B cell (primary cell): ENCODE data around the gene ANKRD33. TPM values are rescaled to one million over a fixed set of nuclear protein-coding genes. Genes with fewer than 3 reads are reported as not detected.

ENCODE experiments used
- ATAC-seq: fragments of 200-7000 bp; cut with Tn5 transposase; one replicate; pipeline ENCODE4 v1.10.0; 2021; ENCODE audit warnings: low read depth, mild to moderate bottlenecking, moderate number of reproducible peaks, moderate library complexity
- CTCF ChIA-PET: fragments of 350-600 bp; sonication (Branson Sonifier 250); formaldehyde crosslinking; loops from one replicate; lab custom pipeline; 2021; ENCODE audit warnings: antibody characterized with exemption, inconsistent platforms; lab: Charles Lee
- POLR2A ChIA-PET: fragments of 350-600 bp; sonication (Branson Sonifier 250); formaldehyde crosslinking; loops from one replicate; lab custom pipeline; 2021; ENCODE audit warnings: antibody characterized with exemption; lab: Charles Lee
- DNase-seq: peaks from one replicate; pipeline ENCODE4 v3.0.0; 2013
- H2AFZ ChIP-seq: 2 replicates; pipeline ENCODE4 v1.6.1; 2012; ENCODE audit warnings: mild to moderate bottlenecking, low read depth, low read length; ENCODE audit not compliant: insufficient read depth, poor library complexity, severe bottlenecking
- H3K27ac ChIP-seq, 2 donors: 1 replicate in 1 of 2; 2 replicates in 1 of 2; pipeline ENCODE4 v1.5.1; 2012 to 2013; ENCODE audit warnings: low read length in 2 of 2, mild to moderate bottlenecking in 2 of 2, moderate library complexity in 1 of 2
- H3K27me3 ChIP-seq, 4 experiments: fragments of 200-600 bp in 1 of 4; sonication (generic) in 1 of 4; replicated peaks in 1 of 4; 1 replicate in 2 of 4; 2 replicates in 2 of 4; pipeline versions ENCODE4 v1.6.1 to v1.7.0; 2013 to 2016; ENCODE audit warnings: low read length in 3 of 4, mild to moderate bottlenecking in 2 of 4, mixed read lengths in 1 of 4, moderate library complexity in 1 of 4; ENCODE audit not compliant: insufficient read depth in 4 of 4, control insufficient read depth in 3 of 4; ENCODE audit errors: control extremely low read depth in 1 of 4
- H3K36me3 ChIP-seq, 2 experiments: replicated peaks in 1 of 2; 1 replicate in 1 of 2; 2 replicates in 1 of 2; pipeline versions ENCODE4 v1.6.1 to v1.7.1; 2013; ENCODE audit warnings: low read length in 1 of 2; ENCODE audit not compliant: insufficient read depth in 2 of 2, control insufficient read depth in 1 of 2; ENCODE audit errors: control extremely low read depth in 1 of 2, extremely low read depth in 1 of 2
- H3K4me1 ChIP-seq, 2 donors: fragments of 200-600 bp in 1 of 2; sonication (generic) in 1 of 2; 1 replicate in 1 of 2; 2 replicates in 1 of 2; pipeline versions ENCODE4 v1.5.1 to v1.6.1; 2013 to 2017; ENCODE audit warnings: low read length in 2 of 2; ENCODE audit not compliant: control insufficient read depth in 2 of 2, insufficient read depth in 2 of 2
- H3K4me2 ChIP-seq: replicated peaks from 2 replicates; pipeline ENCODE3; 2012; ENCODE audit warnings: mild to moderate bottlenecking, low read depth, low read length; ENCODE audit not compliant: poor library complexity, severe bottlenecking
- H3K4me3 ChIP-seq, 5 experiments: fragments of 200-600 bp in 1 of 5; sonication (generic) in 1 of 5; 1 replicate in 3 of 5; 2 replicates in 2 of 5; pipeline versions ENCODE4 v1.5.1 to v1.7.0; 2011 to 2016; ENCODE audit warnings: low read length in 4 of 5, mild to moderate bottlenecking in 4 of 5, low read depth in 2 of 5, control low read depth in 1 of 5, moderate library complexity in 1 of 5; ENCODE audit not compliant: insufficient read depth in 1 of 5; ENCODE audit errors: control extremely low read depth in 1 of 5, extremely low read depth in 1 of 5
- H3K79me2 ChIP-seq: fragments of 200-600 bp; sonication (generic); one replicate; pipeline ENCODE4 v1.6.0; 2016; ENCODE audit warnings: low read length; ENCODE audit not compliant: control insufficient read depth, insufficient read depth
- H3K9ac ChIP-seq: fragments of 200-600 bp; sonication (generic); 2 replicates; pipeline ENCODE4 v1.6.1; 2017; ENCODE audit warnings: mild to moderate bottlenecking, low read length, moderate library complexity
- H3K9me3 ChIP-seq, 3 donors: one replicate each; pipeline versions ENCODE4 v1.6.1 to v1.7.1; 2013; ENCODE audit warnings: low read length in 2 of 3; ENCODE audit not compliant: control insufficient read depth in 2 of 3, insufficient read depth in 1 of 3; ENCODE audit errors: control extremely low read depth in 1 of 3
- H4K20me1 ChIP-seq: 2 replicates; pipeline ENCODE4 v1.6.0; 2012; ENCODE audit warnings: mild to moderate bottlenecking, low read length; ENCODE audit not compliant: insufficient read depth, control insufficient read depth, poor library complexity, severe bottlenecking
- H3K27ac Mint-ChIP-seq: one replicate; pipeline ENCODE4 v1.8.0; 2021; ENCODE audit warnings: mixed read lengths
- H3K27me3 Mint-ChIP-seq: one replicate; pipeline ENCODE4 v1.8.0; 2021; ENCODE audit warnings: mixed read lengths
- H3K4me1 Mint-ChIP-seq: one replicate; pipeline ENCODE4 v1.8.0; 2021; ENCODE audit warnings: mixed read lengths
- H3K4me3 Mint-ChIP-seq: one replicate; pipeline ENCODE4 v1.8.0; 2021; ENCODE audit warnings: mixed read lengths
- H3K9me3 Mint-ChIP-seq: one replicate; pipeline ENCODE4 v1.8.0; 2022; ENCODE audit warnings: mixed read lengths; ENCODE audit not compliant: insufficient read depth
- EZH2 ChIP-seq: IDR thresholded peaks from 2 replicates; pipeline ENCODE4 v1.6.1; 2012; ENCODE audit warnings: borderline replicate concordance, low read depth, mild to moderate bottlenecking, moderate library complexity, low read length; ENCODE audit not compliant: insufficient read depth, poor library complexity, severe bottlenecking
- WGBS: methylation state at CpG from one replicate; pipeline ENCODE4 v1.1.5; 2013; ENCODE audit warnings: missing lambda C conversion rate; ENCODE audit not compliant: insufficient coverage; 5-methylcytosine and 5-hydroxymethylcytosine counted together
- intact Hi-C: fragments of 100-400 bp; cut with micrococcal nuclease; formaldehyde crosslinking; loops from one replicate; pipeline ENCODE4 v1.10.0; 2022
- polyA plus RNA-seq: library from polyadenylated mRNA; depleted of rRNA; stranded (reverse); fragments of >200 nt; gene quantifications from 2 replicates; pipeline ENCODE4 v1.2.3, GENCODE V29; 2012
- total RNA-seq, 2 donors: library from RNA; stranded (reverse); fragments of 120-200 nt in 1 of 2; gene quantifications; 1 replicate in 1 of 2; 2 replicates in 1 of 2; pipeline versions ENCODE4 v1.2.3 to v1.2.4, GENCODE V29; 2013 to 2022
- TF ChIP-seq, protein P1 (sequence below): fragments of 200-600 bp; IDR thresholded peaks from one replicate; pipeline ENCODE4 v1.8.0; 2022; ENCODE audit warnings: antibody characterized with exemption, mild to moderate bottlenecking

The ANKRD33 gene
- total and polyA plus RNA-seq, 2 donors (not counting 1 experiment from before 2014, with no cell fraction given) = not detected

DNA sequence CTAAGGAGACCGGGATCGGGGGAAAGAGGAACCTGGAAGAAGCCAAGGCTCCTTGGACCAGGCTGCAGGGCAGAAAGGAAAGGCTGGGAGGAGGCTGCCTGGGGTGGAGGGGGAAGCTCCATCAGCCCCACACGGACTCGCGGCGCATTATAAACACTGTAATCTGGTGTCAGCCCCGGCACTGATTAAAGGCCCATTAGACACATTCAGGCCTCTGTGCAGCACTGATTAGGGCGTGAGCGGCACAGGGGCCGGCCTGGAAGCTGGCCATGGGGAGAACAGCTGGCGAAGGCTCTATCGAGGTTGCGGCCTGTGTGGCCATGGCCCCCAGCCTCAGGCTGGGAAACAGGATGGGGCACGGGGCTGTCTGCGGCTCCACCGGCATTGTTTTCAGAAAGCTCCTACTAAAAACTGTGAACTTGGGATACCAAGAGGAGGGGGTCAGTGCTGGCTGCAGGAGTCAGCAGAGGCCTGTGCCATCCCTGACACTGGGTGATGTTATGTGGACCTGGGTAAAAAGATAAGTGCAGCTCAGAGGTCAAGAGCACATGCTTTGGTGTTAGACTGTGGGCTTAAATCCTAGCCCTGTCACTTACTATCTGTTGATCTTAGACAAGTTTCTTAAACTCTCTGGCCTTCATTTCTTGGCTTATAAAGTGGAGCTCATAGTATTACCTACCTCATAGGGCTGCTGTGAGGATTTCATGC is 30.0 kb downstream of the ANKRD33 start:
- Histone ChIP-seq H3K4me1 (peaks cover 6 to 7% of the 10 kb centered on the region in 2 donors), H3K4me3 (no peak overlapping the region), H3K27me3 (no peaks in the 10 kb centered on the region), H3K9ac (no peak overlapping the region), H3K79me2 (no peaks in the 10 kb centered on the region), H3K4me2 (no peak overlapping the region), H4K20me1 (no peaks in the 10 kb centered on the region), H3K36me3 (no peaks in the 10 kb centered on the region), H3K9me3 (no peaks in the 10 kb centered on the region), H2AFZ (no peak overlapping the region), H3K27ac (no peak overlapping the region)
- DNase-seq (no peak), ATAC-seq (no peak)
- Mint-ChIP-seq H3K27ac (no peak overlapping the region), H3K4me1 (peaks cover 6% of the 10 kb centered on the region), H3K27me3 (no peaks in the 10 kb centered on the region), H3K4me3 (no peak overlapping the region), H3K9me3 (no peaks in the 10 kb centered on the region)
- intact Hi-C loops = no loop called here
- POLR2A ChIA-PET = no interaction called here
- 95% methylated on average over 16 of the region's 16 CpGs for WGBS
- TF ChIP-seq, protein P1, sequence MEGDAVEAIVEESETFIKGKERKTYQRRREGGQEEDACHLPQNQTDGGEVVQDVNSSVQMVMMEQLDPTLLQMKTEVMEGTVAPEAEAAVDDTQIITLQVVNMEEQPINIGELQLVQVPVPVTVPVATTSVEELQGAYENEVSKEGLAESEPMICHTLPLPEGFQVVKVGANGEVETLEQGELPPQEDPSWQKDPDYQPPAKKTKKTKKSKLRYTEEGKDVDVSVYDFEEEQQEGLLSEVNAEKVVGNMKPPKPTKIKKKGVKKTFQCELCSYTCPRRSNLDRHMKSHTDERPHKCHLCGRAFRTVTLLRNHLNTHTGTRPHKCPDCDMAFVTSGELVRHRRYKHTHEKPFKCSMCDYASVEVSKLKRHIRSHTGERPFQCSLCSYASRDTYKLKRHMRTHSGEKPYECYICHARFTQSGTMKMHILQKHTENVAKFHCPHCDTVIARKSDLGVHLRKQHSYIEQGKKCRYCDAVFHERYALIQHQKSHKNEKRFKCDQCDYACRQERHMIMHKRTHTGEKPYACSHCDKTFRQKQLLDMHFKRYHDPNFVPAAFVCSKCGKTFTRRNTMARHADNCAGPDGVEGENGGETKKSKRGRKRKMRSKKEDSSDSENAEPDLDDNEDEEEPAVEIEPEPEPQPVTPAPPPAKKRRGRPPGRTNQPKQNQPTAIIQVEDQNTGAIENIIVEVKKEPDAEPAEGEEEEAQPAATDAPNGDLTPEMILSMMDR = no peak
- TF ChIP-seq EZH2 = no peak
- CTCF ChIA-PET = no interaction called here

DNA sequence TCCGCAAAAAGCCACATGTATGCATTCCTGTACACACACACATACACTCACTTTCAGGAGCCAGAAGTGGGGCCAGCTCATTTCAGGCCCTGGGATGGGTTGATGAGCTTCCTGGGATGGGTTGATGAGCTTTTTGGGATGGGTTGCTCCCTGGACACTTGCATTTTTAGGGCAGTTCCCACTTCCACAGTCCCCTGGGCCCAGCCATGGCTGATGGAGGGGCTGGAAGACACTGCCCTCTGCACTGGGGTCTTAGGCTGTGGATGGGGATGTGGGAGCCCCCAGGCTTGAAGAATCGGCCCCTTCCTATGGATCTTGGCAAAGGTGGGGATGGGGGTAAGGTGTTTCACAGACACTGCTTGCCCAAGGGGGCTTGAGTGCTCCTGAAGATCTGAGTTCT is 32.1 kb downstream of the ANKRD33 start:
- intact Hi-C loops = no loop called here
- CTCF ChIA-PET = no interaction called here

More for the DNA sequence above, 32.1 kb downstream of the ANKRD33 start:
- no peak overlapping the region for H3K4me2 ChIP-seq
- no CpG with 5 or more reads among the region's 2 CpGs for WGBS
- H3K27me3 ChIP-seq = peaks cover 0 to 4% (median 2%) of the 10 kb centered on the region in 4 experiments
- H3K27me3 Mint-ChIP-seq = no peaks in the 10 kb centered on the region
- H3K27ac ChIP-seq = no peak overlapping the region
- no peaks in the 10 kb centered on the region for H3K79me2 ChIP-seq
- H3K9ac ChIP-seq = no peak overlapping the region
- no peak overlapping the region for H3K4me3 ChIP-seq
- TF ChIP-seq, protein P1 = no peak
- no peak for TF ChIP-seq EZH2
- peaks cover 0 to 4% (median 0%) of the 10 kb centered on the region in 3 donors for H3K9me3 ChIP-seq
- no peak overlapping the region for H3K4me3 Mint-ChIP-seq
- ATAC-seq (no peak), DNase-seq (no peak)
- H3K27ac Mint-ChIP-seq = no peak overlapping the region
- H3K4me1 ChIP-seq = peaks cover 23 to 29% of the 10 kb centered on the region in 2 donors
- no peaks in the 10 kb centered on the region for H4K20me1 ChIP-seq
- POLR2A ChIA-PET = no interaction called here
- no peak overlapping the region for H2AFZ ChIP-seq
- H3K36me3 ChIP-seq = no peaks in the 10 kb centered on the region
- H3K9me3 Mint-ChIP-seq = no peaks in the 10 kb centered on the region
- H3K4me1 Mint-ChIP-seq = peaks cover 28% of the 10 kb centered on the region
